Endothelial cell (in vitro differentiated cells): Measurements from ENCODE around the gene KIAA1191. TPM values are rescaled to one million over a fixed set of nuclear protein-coding genes. Genes with fewer than 3 reads are reported as not detected.
A peak's percentile ranks its signal among the peaks of the same experiment; 100 is the strongest.

Experiments
- DNase-seq: peaks from one replicate; pipeline ENCODE4 v3.0.0; 2021; ENCODE audit warnings: low spot score
- H3K27ac Mint-ChIP-seq: one replicate; pipeline ENCODE4 v1.8.0; 2021; ENCODE audit warnings: mixed read lengths, inconsistent platforms; ENCODE audit not compliant: unreplicated experiment
- H3K27me3 Mint-ChIP-seq: one replicate; pipeline ENCODE4 v1.8.0; 2021; ENCODE audit warnings: mild to moderate bottlenecking, moderate library complexity, mixed read lengths, inconsistent platforms; ENCODE audit not compliant: unreplicated experiment
- H3K36me3 Mint-ChIP-seq: one replicate; pipeline ENCODE4 v1.8.0; 2021; ENCODE audit warnings: mild to moderate bottlenecking, low read depth, mixed read lengths, inconsistent platforms; ENCODE audit not compliant: unreplicated experiment
- H3K4me1 Mint-ChIP-seq: one replicate; pipeline ENCODE4 v1.8.0; 2021; ENCODE audit warnings: mild to moderate bottlenecking, mixed read lengths, inconsistent platforms; ENCODE audit not compliant: unreplicated experiment
- H3K4me3 Mint-ChIP-seq: one replicate; pipeline ENCODE4 v1.8.0; 2021; ENCODE audit warnings: mild to moderate bottlenecking, mixed read lengths, inconsistent platforms; ENCODE audit not compliant: unreplicated experiment
- H3K9me3 Mint-ChIP-seq: one replicate; pipeline ENCODE4 v1.8.0; 2021; ENCODE audit warnings: mixed read lengths, inconsistent platforms; ENCODE audit not compliant: unreplicated experiment
- total RNA-seq: library from RNA; stranded (reverse); fragmentation: NEBNext Ultra II Directional; extraction: Animal tissue kit (Norgen Biotek cat#: 25700); gene quantifications from one replicate; pipeline ENCODE4 v1.2.1, GENCODE V29; 2021; ENCODE audit not compliant: unreplicated experiment
- TF ChIP-seq, protein P1 (sequence below): fragments of 200-600 bp; sonication (generic); IDR thresholded peaks from one replicate; pipeline ENCODE4 v1.5.0; 2021; ENCODE audit warnings: antibody characterized with exemption; ENCODE audit not compliant: unreplicated experiment

Gene KIAA1191
- total RNA-seq, 1 donor from 2014 or later, result 122 TPM

GRCh38 chr5:176371621-176372539 lies 10.3 kb upstream of the KIAA1191 start:
- H3K27me3 Mint-ChIP-seq, result peaks cover 5% of the 10 kb centered on the region
- no peaks in the 10 kb centered on the region for H3K9me3 Mint-ChIP-seq
- peaks cover 15% of the 10 kb centered on the region for H3K36me3 Mint-ChIP-seq
- no peaks in the 10 kb centered on the region for H3K4me1 Mint-ChIP-seq
- no peak overlapping the region for H3K4me3 Mint-ChIP-seq
- no peak overlapping the region for H3K27ac Mint-ChIP-seq
- TF ChIP-seq, protein P1, sequence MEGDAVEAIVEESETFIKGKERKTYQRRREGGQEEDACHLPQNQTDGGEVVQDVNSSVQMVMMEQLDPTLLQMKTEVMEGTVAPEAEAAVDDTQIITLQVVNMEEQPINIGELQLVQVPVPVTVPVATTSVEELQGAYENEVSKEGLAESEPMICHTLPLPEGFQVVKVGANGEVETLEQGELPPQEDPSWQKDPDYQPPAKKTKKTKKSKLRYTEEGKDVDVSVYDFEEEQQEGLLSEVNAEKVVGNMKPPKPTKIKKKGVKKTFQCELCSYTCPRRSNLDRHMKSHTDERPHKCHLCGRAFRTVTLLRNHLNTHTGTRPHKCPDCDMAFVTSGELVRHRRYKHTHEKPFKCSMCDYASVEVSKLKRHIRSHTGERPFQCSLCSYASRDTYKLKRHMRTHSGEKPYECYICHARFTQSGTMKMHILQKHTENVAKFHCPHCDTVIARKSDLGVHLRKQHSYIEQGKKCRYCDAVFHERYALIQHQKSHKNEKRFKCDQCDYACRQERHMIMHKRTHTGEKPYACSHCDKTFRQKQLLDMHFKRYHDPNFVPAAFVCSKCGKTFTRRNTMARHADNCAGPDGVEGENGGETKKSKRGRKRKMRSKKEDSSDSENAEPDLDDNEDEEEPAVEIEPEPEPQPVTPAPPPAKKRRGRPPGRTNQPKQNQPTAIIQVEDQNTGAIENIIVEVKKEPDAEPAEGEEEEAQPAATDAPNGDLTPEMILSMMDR, result no peak
- no peak for DNase-seq

GRCh38 chr5:176369934-176370711 lies 8.6 kb upstream of the KIAA1191 start:
- TF ChIP-seq, protein P1, result no peak
- Mint-ChIP-seq H3K27me3 (peaks cover 9% of the 10 kb centered on the region), H3K36me3 (peaks cover 20% of the 10 kb centered on the region), H3K27ac (no peak overlapping the region), H3K9me3 (no peaks in the 10 kb centered on the region), H3K4me1 (no peaks in the 10 kb centered on the region), H3K4me3 (no peak overlapping the region)
- no peak for DNase-seq

- Mint-ChIP-seq H3K27ac (no peak overlapping the region), H3K9me3 (no peaks in the 10 kb centered on the region), H3K27me3 (peaks cover 12% of the 10 kb centered on the region), H3K4me3 (no peak overlapping the region), H3K36me3 (peaks cover 20% of the 10 kb centered on the region), H3K4me1 (no peaks in the 10 kb centered on the region)
- TF ChIP-seq, protein P1, result no peak
- no peak for DNase-seq
Measured at GRCh38 chr5:176368726-176369125, 7.2 kb upstream of the KIAA1191 start.

DNA sequence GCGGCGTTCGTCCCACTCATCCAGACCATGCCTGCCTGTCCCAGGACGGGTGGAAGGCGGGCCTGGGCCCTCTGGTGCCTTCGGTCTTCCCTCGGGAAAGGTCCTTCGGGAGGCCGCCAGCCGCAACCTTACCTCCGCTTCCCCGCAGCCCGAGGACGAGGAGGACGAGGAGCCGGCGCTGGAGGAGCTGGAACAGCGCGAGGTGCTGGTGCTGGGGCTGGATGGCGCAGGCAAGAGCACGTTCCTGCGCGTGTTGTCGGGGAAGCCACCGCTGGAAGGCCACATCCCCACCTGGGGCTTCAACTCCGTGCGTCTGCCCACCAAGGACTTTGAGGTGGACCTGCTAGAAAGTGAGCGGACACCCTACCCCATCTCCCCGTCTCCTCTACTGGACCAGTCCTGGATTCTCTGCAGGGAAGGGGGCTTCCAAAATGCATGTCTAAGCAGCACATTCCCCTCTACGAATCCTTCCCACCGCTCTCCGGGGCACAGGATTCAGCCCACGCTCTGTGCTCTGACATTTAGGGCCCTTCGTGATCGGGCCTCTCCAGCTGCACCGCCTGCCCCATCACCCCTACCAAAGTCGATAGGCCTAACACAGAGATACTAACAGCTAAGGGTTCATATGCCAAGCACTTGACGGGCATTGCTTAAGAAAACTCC lies 4.8 kb upstream of the KIAA1191 start:
- peak overlapping the region; percentile 81 for H3K4me3 Mint-ChIP-seq
- peaks cover 20% of the 10 kb centered on the region for H3K36me3 Mint-ChIP-seq
- H3K4me1 Mint-ChIP-seq, result no peaks in the 10 kb centered on the region
- H3K9me3 Mint-ChIP-seq, result no peaks in the 10 kb centered on the region
- peak; percentile 21 for DNase-seq
- peaks cover 14% of the 10 kb centered on the region for H3K27me3 Mint-ChIP-seq
- TF ChIP-seq, protein P1, result no peak
- H3K27ac Mint-ChIP-seq, result no peak overlapping the region
